K562 (cell line): ENCODE data around the gene RAE1. TPM values are rescaled to one million over a fixed set of nuclear protein-coding genes. Genes with fewer than 3 reads are reported as not detected.
A peak's percentile ranks its signal among the peaks of the same experiment; 100 is the strongest.

ENCODE experiments used
- ATAC-seq: fragments of 200-7000 bp; cut with Tn5 transposase; 3 replicates; pipeline ENCODE4 v1.9.1; 2020; ENCODE audit warnings: moderate library complexity
- BruUV-seq: library from RNA; stranded (reverse); fragments of 400-500 nt; replicated peaks from 2 replicates; lab custom pipeline; 2021; lab: Mats Ljungman, UMichigan
- CTCF ChIA-PET: fragments of 300-600 bp; formaldehyde crosslinking; extraction: SDS; loops from one replicate; lab custom pipeline; 2021; ENCODE audit warnings: low intra/inter-chr PET ratio; lab: Yijun Ruan, JAX
- POLR2A ChIA-PET: fragments of 300-600, 350-650 bp; sonication (Branson Sonifier 250); formaldehyde crosslinking; extraction: SDS; loops from one replicate; lab custom pipeline; 2021; ENCODE audit warnings: antibody characterized with exemption, inconsistent platforms; lab: Yijun Ruan, JAX
- DNase-seq, 4 experiments: peaks; one replicate each; pipeline versions ENCODE4 v3.0.0 to v3.0.0-alpha.2; 2011 to 2018; ENCODE audit warnings: low spot score in 3 of 4, mixed read lengths in 3 of 4; ENCODE audit errors: extremely low read depth in 1 of 4
- FAIRE-seq: peaks from 2 replicates; lab custom pipeline; 2011; peaks lifted over from hg19 to GRCh38; lab: Jason Lieb, UNC
- H2AFZ ChIP-seq: 2 replicates; pipeline ENCODE4 v1.6.0; 2011; ENCODE audit warnings: low read depth, low read length, control low read depth, inconsistent platforms
- H3K27ac ChIP-seq: fragments of 200-600 bp; 3 replicates; pipeline ENCODE4 v1.8.0; 2011; ENCODE audit warnings: low read depth, mild to moderate bottlenecking, control low read depth, inconsistent platforms, low read length, moderate library complexity, mixed read lengths; ENCODE audit errors: extremely low read depth
- H3K27me3 ChIP-seq, 2 experiments: fragments of 300-600 bp in 1 of 2; 2 replicates in 1 of 2; 3 replicates in 1 of 2; pipeline versions ENCODE4 v1.6.0 to v1.8.0; 2011; ENCODE audit warnings: inconsistent platforms in 2 of 2, low read length in 2 of 2, mild to moderate bottlenecking in 1 of 2, mixed read lengths in 1 of 2, moderate library complexity in 1 of 2; ENCODE audit not compliant: control insufficient read depth in 2 of 2, insufficient read depth in 2 of 2
- H3K36me3 ChIP-seq: fragments of 300-600 bp; 3 replicates; pipeline ENCODE4 v1.8.0; 2011; ENCODE audit warnings: mild to moderate bottlenecking, low read length, inconsistent platforms; ENCODE audit not compliant: control insufficient read depth, insufficient read depth
- H3K4me1 ChIP-seq, 2 experiments: fragments of 200-600 bp in 1 of 2; replicated peaks in 1 of 2; 2 replicates in 1 of 2; 3 replicates in 1 of 2; pipeline versions ENCODE4 v1.5.1 to v1.8.0; 2011; ENCODE audit warnings: inconsistent platforms in 2 of 2, low read length in 2 of 2, mild to moderate bottlenecking in 1 of 2, mixed read lengths in 1 of 2, moderate library complexity in 1 of 2; ENCODE audit not compliant: control insufficient read depth in 2 of 2, insufficient read depth in 2 of 2
- H3K4me2 ChIP-seq: 2 replicates; pipeline ENCODE4 v1.6.1; 2011; ENCODE audit warnings: low read length, control low read depth, inconsistent platforms, mixed read lengths; ENCODE audit not compliant: insufficient read depth
- H3K4me3 ChIP-seq: fragments of 200-600 bp; sonication (generic), shearing (Covaris generic); 2 replicates; pipeline ENCODE4 v1.5.1; 2016; ENCODE audit warnings: control low read depth, inconsistent platforms
- H3K79me2 ChIP-seq: fragments of 200-600 bp; 3 replicates; pipeline ENCODE4 v1.8.0; 2011; ENCODE audit warnings: low read length, inconsistent platforms; ENCODE audit not compliant: control insufficient read depth, insufficient read depth
- H3K9ac ChIP-seq, 2 experiments: 2 replicates each; pipeline versions ENCODE4 v1.6.0 to v1.6.1; 2011; ENCODE audit warnings: low read depth in 2 of 2, low read length in 2 of 2, control low read depth in 1 of 2, inconsistent platforms in 1 of 2, mild to moderate bottlenecking in 1 of 2, mixed read lengths in 1 of 2; ENCODE audit not compliant: insufficient read depth in 1 of 2
- H3K9me1 ChIP-seq: one replicate; pipeline ENCODE4 v1.6.0; 2011; ENCODE audit warnings: inconsistent platforms, mild to moderate bottlenecking, low read length, moderate library complexity; ENCODE audit not compliant: control insufficient read depth, insufficient read depth
- H3K9me3 ChIP-seq: replicated peaks from 2 replicates; pipeline ENCODE4 v1.5.1; 2011; ENCODE audit warnings: low read depth, low read length, inconsistent platforms; ENCODE audit not compliant: control insufficient read depth, insufficient read depth
- H4K20me1 ChIP-seq: replicated peaks from 2 replicates; pipeline ENCODE4 v1.6.1; 2011; ENCODE audit warnings: low read length, inconsistent platforms, mixed read lengths; ENCODE audit not compliant: control insufficient read depth, insufficient read depth
- C11orf30 ChIP-seq: fragments of 450-650 bp; IDR thresholded peaks from 2 replicates; pipeline ENCODE4 v1.6.1; 2016; ENCODE audit warnings: low read depth, mild to moderate bottlenecking
- DDX20 ChIP-seq: fragments of 450-650 bp; IDR thresholded peaks from 2 replicates; pipeline ENCODE4 v1.6.1; 2016; ENCODE audit warnings: missing genetic modification characterization, low read depth, mild to moderate bottlenecking, missing compliant biosample characterization, moderate library complexity
- ETV1 ChIP-seq: fragments of 450-650 bp; conservative IDR thresholded peaks from 2 replicates; pipeline ENCODE4 v1.6.1; 2016; ENCODE audit warnings: missing genetic modification characterization, control low read depth, low read depth, missing compliant biosample characterization
- FOS ChIP-seq: IDR thresholded peaks from 3 replicates; pipeline ENCODE4 v1.6.1; 2011; ENCODE audit not compliant: insufficient read length; ENCODE audit errors: extremely low read depth
- HMGXB4 ChIP-seq: sonication (generic); formaldehyde crosslinking; IDR thresholded peaks from 2 replicates; pipeline ENCODE4 v1.8.1; 2023; ENCODE audit warnings: mild to moderate bottlenecking, missing genetic modification reagents
- KAT2B ChIP-seq: IDR thresholded peaks from one replicate; pipeline ENCODE4 v1.6.1; 2012; ENCODE audit warnings: low read depth, mild to moderate bottlenecking, control low read depth, inconsistent platforms, low read length, moderate library complexity
- NCOR1 ChIP-seq: fragments of 450-650 bp; IDR thresholded peaks from 2 replicates; pipeline ENCODE4 v1.6.1; 2016; ENCODE audit warnings: mild to moderate bottlenecking, moderate library complexity
- RAD51 ChIP-seq: fragments of 450-650 bp; IDR thresholded peaks from 2 replicates; pipeline ENCODE4 v1.7.1; 2016; ENCODE audit warnings: low read depth, mild to moderate bottlenecking, borderline replicate concordance
- SIRT6 ChIP-seq: IDR thresholded peaks from one replicate; pipeline ENCODE4 v1.6.1; 2012; ENCODE audit warnings: low read depth, mild to moderate bottlenecking, control low read depth, inconsistent platforms, low read length, moderate library complexity
- SLC30A9 ChIP-seq: fragments of 250-450 bp; sonication (Bioruptor Pico); IDR thresholded peaks from 2 replicates; pipeline ENCODE4 v1.8.0; 2022; ENCODE audit warnings: mild to moderate bottlenecking, moderate library complexity
- SRF ChIP-seq, 2 experiments: fragments of 250-450, 450-650 bp in 1 of 2; sonication (Bioruptor Pico) in 1 of 2; sonication (generic) in 1 of 2; formaldehyde crosslinking; IDR thresholded peaks; 2 replicates each; pipeline versions ENCODE4 v1.5.0 to v1.5.1; 2020 to 2022; ENCODE audit warnings: mild to moderate bottlenecking in 1 of 2, missing genetic modification reagents in 1 of 2
- TAF9B ChIP-seq: fragments of 450-650 bp; IDR thresholded peaks from 2 replicates; pipeline ENCODE4 v1.6.1; 2018; ENCODE audit warnings: mild to moderate bottlenecking; ENCODE audit not compliant: partially characterized antibody
- TSC22D4 ChIP-seq: fragments of 450-650 bp; IDR thresholded peaks from 2 replicates; pipeline ENCODE4 v1.6.1; 2016; ENCODE audit warnings: missing genetic modification characterization, missing biosample characterization, control low read depth
- ZNF609 ChIP-seq: sonication (generic); formaldehyde crosslinking; IDR thresholded peaks from 2 replicates; pipeline ENCODE4 v1.8.1; 2023; ENCODE audit warnings: missing genetic modification reagents, mild to moderate bottlenecking, borderline replicate concordance
- WGBS: fragments of 100-300 bp; shearing (Covaris generic); methylation state at CpG from one replicate; pipeline ENCODE4 v1.1.6; 2016; ENCODE audit warnings: low coverage, mixed read lengths; ENCODE audit not compliant: insufficient coverage; ENCODE audit errors: missing lambda C conversion rate; 5-methylcytosine and 5-hydroxymethylcytosine counted together
- in situ Hi-C: fragments of 300-500 bp; cut with MboI; formaldehyde crosslinking; loops from 4 replicates; pipeline ENCODE4 v1.15.0; 2018; ENCODE audit warnings: inconsistent platforms, mixed read lengths
- intact Hi-C: fragments of 100-400 bp; cut with micrococcal nuclease; formaldehyde crosslinking; loops from 2 replicates; pipeline ENCODE4 v1.14.2; 2022
- polyA plus RNA-seq, 8 experiments: library from polyadenylated mRNA; depleted of rRNA in 4 of 8; stranded (reverse) in 5 of 8; unstranded in 3 of 8; fragments of >200 nt; fragmentation: Nextera tagmentation in 2 of 8; fragmentation: Illumina TruSeq in 1 of 8; extraction: Ambion mirVana in 2 of 8; extraction: Trizol in 1 of 8; gene quantifications; 2 replicates each; pipeline versions ENCODE4 v1.2.1 to v1.2.3, GENCODE V29; 2011 to 2014; ENCODE audit warnings: inconsistent platforms in 1 of 8, missing spikeins in 1 of 8
- total RNA-seq, 7 experiments: library from RNA; depleted of rRNA in 6 of 7; stranded (reverse); fragments of >200 nt in 6 of 7; fragmentation: Illumina TruSeq in 2 of 7; extraction: Trizol in 2 of 7; gene quantifications; 2 replicates each; pipeline versions ENCODE4 v1.2.1 to v1.2.3, GENCODE V29; 2011 to 2021; ENCODE audit warnings: low replicate concordance in 1 of 7

RAE1 gene
- total and polyA plus RNA-seq, 9 of the 15 experiments (the other 6 are each of a cell fraction or from before 2014, with no cell fraction given) = 33.7 to 248 (median 77.7) TPM

GRCh38 chr20:57426831-57427230 lies 75.8 kb downstream of the RAE1 start:
- Histone ChIP-seq H3K9me3 (no peaks in the 10 kb centered on the region), H2AFZ (no peak overlapping the region), H4K20me1 (no peaks in the 10 kb centered on the region), H3K4me2 (no peak overlapping the region), H3K27me3 (no peaks in the 10 kb centered on the region), H3K4me3 (no peak overlapping the region), H3K27ac (no peak overlapping the region), H3K79me2 (no peaks in the 10 kb centered on the region), H3K9ac (peak overlapping the region in 1 of 2 experiments; percentile 70; a peak in 1 of 4 replicates), H3K9me1 (no peaks in the 10 kb centered on the region), H3K36me3 (no peaks in the 10 kb centered on the region), H3K4me1 (peaks cover 15 to 24% of the 10 kb centered on the region in 2 experiments; a peak in 3 of 5 replicates)
- BruUV-seq = no TSS peak
- intact Hi-C loops = no loop called here
- ChIA-PET POLR2A (interaction anchor here (0.6 to 0.7 kb wide), 2 partner anchors 12 to 14 kb away, joined by 3 read pairs; no protein-coding TSS in a partner anchor), CTCF (no interaction called here)
- DNase-seq = no peak
- 61% methylated on average over 7 of the region's 7 CpGs for WGBS
- no peak for FAIRE-seq
- ATAC-seq = no peak
- in situ Hi-C loops = no loop called here
- TF ChIP-seq KAT2B = no peak
- no peak for TF ChIP-seq SRF (CRISPR knock-in tag; IDR thresholded peaks at IDR 0.05)
- TF ChIP-seq C11orf30 = no peak
- TF ChIP-seq TAF9B = no peak
- TF ChIP-seq NCOR1 = no peak
- no peak for TF ChIP-seq FOS
- no peak for TF ChIP-seq ETV1 (tag)
- TF ChIP-seq HMGXB4 (CRISPR knock-in tag) = no peak
- no peak for TF ChIP-seq SIRT6
- no peak for TF ChIP-seq RAD51
- TF ChIP-seq SLC30A9 (CRISPR knock-in tag) = no peak
- no peak for TF ChIP-seq ZNF609
- TF ChIP-seq TSC22D4 (tag) = no peak
- TF ChIP-seq DDX20 = no peak
